Caco-2 (cell line): ENCODE data around the gene TPX2. TPM values are rescaled to one million over a fixed set of nuclear protein-coding genes. Genes with fewer than 3 reads are reported as not detected.

ENCODE experiments used
- BruUV-seq: library from RNA; stranded (reverse); fragments of 400-500 nt; replicated peaks from 2 replicates; lab custom pipeline; 2021; lab: Mats Ljungman, UMichigan
- CTCF ChIA-PET: fragments of 300-600 bp; sonication (Branson Sonifier 250); formaldehyde crosslinking; loops from one replicate; lab custom pipeline; 2022; ENCODE audit warnings: antibody characterized with exemption; lab: Charles Lee
- POLR2A ChIA-PET: fragments of 300-600 bp; sonication (Branson Sonifier 250); formaldehyde crosslinking; loops from one replicate; lab custom pipeline; 2022; ENCODE audit warnings: antibody characterized with exemption; lab: Charles Lee
- DNase-seq, 2 experiments: peaks; one replicate each; pipeline versions ENCODE4 v3.0.0 to v3.0.0-alpha.2; 2020 to 2022
- H3K27me3 ChIP-seq: replicated peaks from 2 replicates; pipeline ENCODE4 v1.6.0; 2011; ENCODE audit warnings: low read length; ENCODE audit not compliant: control insufficient read depth, insufficient read depth
- H3K36me3 ChIP-seq: 2 replicates; pipeline ENCODE4 v1.5.1; 2011; ENCODE audit warnings: low read length; ENCODE audit not compliant: control insufficient read depth, insufficient read depth
- H3K4me1 ChIP-seq: fragments of 250-450 bp; sonication (Bioruptor Pico); 2 replicates; pipeline ENCODE4 v1.5.1; 2020; ENCODE audit warnings: mild to moderate bottlenecking
- H3K4me3 ChIP-seq: 2 replicates; pipeline ENCODE4 v1.5.1; 2011; ENCODE audit warnings: low read depth, mild to moderate bottlenecking, control low read depth, low read length
- H3K9me3 ChIP-seq: fragments of 250-450 bp; sonication (Bioruptor Pico); 2 replicates; pipeline ENCODE4 v1.5.1; 2020; ENCODE audit warnings: mild to moderate bottlenecking, moderate library complexity
- H3K27ac Mint-ChIP-seq: one replicate; pipeline ENCODE4 v1.8.0; 2022; ENCODE audit warnings: mixed read lengths; ENCODE audit not compliant: unreplicated experiment
- H3K27me3 Mint-ChIP-seq: one replicate; pipeline ENCODE4 v1.8.0; 2022; ENCODE audit warnings: mixed read lengths; ENCODE audit not compliant: insufficient read depth, unreplicated experiment
- H3K36me3 Mint-ChIP-seq: one replicate; pipeline ENCODE4 v1.8.0; 2022; ENCODE audit warnings: mild to moderate bottlenecking, mixed read lengths; ENCODE audit not compliant: insufficient read depth, unreplicated experiment
- H3K4me1 Mint-ChIP-seq: one replicate; pipeline ENCODE4 v1.8.0; 2022; ENCODE audit warnings: low read depth, mixed read lengths; ENCODE audit not compliant: unreplicated experiment
- H3K4me3 Mint-ChIP-seq: one replicate; pipeline ENCODE4 v1.8.0; 2022; ENCODE audit warnings: mild to moderate bottlenecking, moderate library complexity, mixed read lengths; ENCODE audit not compliant: unreplicated experiment
- H3K9me3 Mint-ChIP-seq: one replicate; pipeline ENCODE4 v1.8.0; 2022; ENCODE audit warnings: mixed read lengths; ENCODE audit not compliant: unreplicated experiment
- CTCF ChIP-seq, 2 experiments: fragments of 200-600 bp in 1 of 2; IDR thresholded peaks; 1 replicate in 1 of 2; 2 replicates in 1 of 2; pipeline versions ENCODE4 v1.5.1 to v1.8.0; 2011 to 2022; ENCODE audit warnings: antibody characterized with exemption in 1 of 2, control low read depth in 1 of 2, inconsistent platforms in 1 of 2, low read depth in 1 of 2, low read length in 1 of 2, mild to moderate bottlenecking in 1 of 2, moderate library complexity in 1 of 2; ENCODE audit not compliant: insufficient read depth in 1 of 2, severe bottlenecking in 1 of 2, unreplicated experiment in 1 of 2
- intact Hi-C: fragments of 100-400 bp; cut with micrococcal nuclease; formaldehyde crosslinking; loops from one replicate; pipeline ENCODE4 v1.10.0; 2022; ENCODE audit not compliant: unreplicated experiment
- total RNA-seq: library from RNA; stranded (reverse); gene quantifications from 2 replicates; pipeline ENCODE4 v1.2.3, GENCODE V29; 2022

Gene TPX2
- total RNA-seq, 1 experiment from 2014 or later: 237 TPM

- POLR2A ChIA-PET: interaction anchor here (1.0 kb wide), 1 partner anchor 93 kb away, joined by 3 read pairs; the partner anchor contains the start of gene BCL2L1
- Mint-ChIP-seq H3K4me1 (no peaks in the 10 kb centered on the region), H3K9me3 (no peaks in the 10 kb centered on the region), H3K4me3 (no peak overlapping the region), H3K27ac (no peak overlapping the region), H3K36me3 (peaks cover 13% of the 10 kb centered on the region), H3K27me3 (no peaks in the 10 kb centered on the region)
- Histone ChIP-seq H3K4me1 (no peaks in the 10 kb centered on the region), H3K9me3 (no peaks in the 10 kb centered on the region), H3K27me3 (no peaks in the 10 kb centered on the region), H3K4me3 (no peak overlapping the region), H3K36me3 (no peaks in the 10 kb centered on the region)
- TF ChIP-seq CTCF (IDR thresholded peaks at IDR 0.05; ENCODE audit: insufficient read depth in 1 of 2, low read depth in 1 of 2, low read length in 1 of 2, severe bottlenecking in 1 of 2, unreplicated experiment in 1 of 2): no peak
- intact Hi-C loops: no loop called here
- CTCF ChIA-PET: interaction anchor here (0.6 kb wide), 1 partner anchor 39 kb away, joined by 3 read pairs; no protein-coding TSS in a partner anchor
- BruUV-seq: no TSS peak
- peak in 1 of 2 experiments; percentile 52 for DNase-seq
Observed at GRCh38 chr20:31815408-31816188, 76.5 kb downstream of the TPX2 start.

GRCh38 chr20:31816221-31816620, 77.1 kb downstream of the TPX2 start:
- Mint-ChIP-seq H3K4me3 (no peak overlapping the region), H3K27me3 (no peaks in the 10 kb centered on the region), H3K9me3 (no peaks in the 10 kb centered on the region), H3K36me3 (peaks cover 11% of the 10 kb centered on the region), H3K4me1 (no peaks in the 10 kb centered on the region), H3K27ac (no peak overlapping the region)
- Histone ChIP-seq H3K4me1 (no peaks in the 10 kb centered on the region), H3K27me3 (no peaks in the 10 kb centered on the region), H3K9me3 (no peaks in the 10 kb centered on the region), H3K36me3 (no peaks in the 10 kb centered on the region), H3K4me3 (no peak overlapping the region)
- no peak for DNase-seq
- no peak for TF ChIP-seq CTCF (IDR thresholded peaks at IDR 0.05; ENCODE audit: insufficient read depth in 1 of 2, low read depth in 1 of 2, low read length in 1 of 2, severe bottlenecking in 1 of 2, unreplicated experiment in 1 of 2)
- ChIA-PET CTCF (interaction anchor here (1.7 kb wide), 1 partner anchor 136 kb away, joined by 5 read pairs; the partner anchor contains the start of gene PDRG1), POLR2A (no interaction called here)
- intact Hi-C loops: no loop called here
- no TSS peak for BruUV-seq

GRCh38 chr20:31817461-31817860, 78.4 kb downstream of the TPX2 start:
- CTCF ChIA-PET: interaction anchor here (0.6 to 1.7 kb wide), 5 partner anchors 10 to 135 kb away, joined by 3 to 5 read pairs (median 3); partner anchors contain the start of gene PDRG1
- no TSS peak for BruUV-seq

More at GRCh38 chr20:31817461-31817860, 78.4 kb downstream of the TPX2 start:
- no peaks in the 10 kb centered on the region for H3K9me3 ChIP-seq
- H3K27me3 Mint-ChIP-seq: no peaks in the 10 kb centered on the region
- no peaks in the 10 kb centered on the region for H3K9me3 Mint-ChIP-seq
- no peaks in the 10 kb centered on the region for H3K4me1 ChIP-seq
- H3K36me3 ChIP-seq: no peaks in the 10 kb centered on the region
- H3K36me3 Mint-ChIP-seq: no peaks in the 10 kb centered on the region
- TF ChIP-seq CTCF (IDR thresholded peaks at IDR 0.05; ENCODE audit: insufficient read depth in 1 of 2, low read depth in 1 of 2, low read length in 1 of 2, severe bottlenecking in 1 of 2, unreplicated experiment in 1 of 2): no peak
- intact Hi-C loops: no loop called here
- H3K4me3 ChIP-seq: no peak overlapping the region
- no peaks in the 10 kb centered on the region for H3K4me1 Mint-ChIP-seq
- no peaks in the 10 kb centered on the region for H3K27me3 ChIP-seq
- no peak overlapping the region for H3K4me3 Mint-ChIP-seq
- H3K27ac Mint-ChIP-seq: no peak overlapping the region
- no peak for DNase-seq
- POLR2A ChIA-PET: no interaction called here
